Germinal center (tissue), 1 donor: Measurements from ENCODE around the gene DBH.
"Not testable (repeated sequence)": the region's sequence is repeated elsewhere in the genome, so short reads cannot be mapped to it uniquely, and the experiment has no call there.

Experiments
- DNase-seq: peaks from one replicate; pipeline ENCODE4 v3.0.0; 2012; ENCODE audit warnings: mixed read lengths, low spot score

DBH gene

DNA sequence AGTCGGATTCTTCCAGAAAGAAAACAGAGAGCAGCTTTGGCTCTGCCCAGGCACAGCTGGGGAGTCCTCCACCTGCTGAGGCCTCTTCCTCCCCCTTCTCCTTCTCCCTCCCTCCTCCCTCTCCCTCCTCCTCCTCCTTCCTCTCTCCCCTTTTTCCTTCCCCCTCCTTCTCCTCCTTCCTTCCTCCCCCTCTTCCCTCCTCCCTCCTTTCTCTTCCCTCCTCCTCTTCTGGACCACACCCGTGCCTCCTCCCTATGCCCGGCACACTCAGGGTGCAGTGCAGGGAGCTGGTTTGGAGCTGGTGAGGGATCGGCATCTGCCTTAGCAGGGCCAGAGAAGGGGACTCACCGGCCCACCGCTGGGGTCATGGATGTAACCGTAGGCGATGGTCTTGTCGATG, 30.2 kb downstream of the DBH start:
- no peak for DNase-seq

DNA sequence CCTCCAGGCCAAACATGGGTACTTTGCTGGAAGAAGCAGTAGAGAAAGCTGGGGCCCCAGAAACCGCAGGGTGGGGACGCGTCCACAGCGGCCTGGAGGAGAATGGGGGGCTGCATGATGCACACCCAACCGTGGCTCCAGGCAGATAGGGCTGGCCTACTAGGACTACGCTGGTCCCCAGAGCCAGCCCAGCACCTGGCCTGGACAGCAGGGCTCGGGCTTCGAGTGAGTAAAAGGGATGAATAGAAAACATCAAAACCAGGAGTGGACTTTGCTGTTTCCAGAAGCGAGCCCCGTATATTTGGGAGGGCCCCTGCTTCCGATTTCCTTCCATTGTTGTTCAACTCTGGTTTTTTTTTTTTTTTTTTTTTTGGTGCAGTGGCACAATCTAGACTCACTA, 30.7 kb downstream of the DBH start:
- DNase-seq = no peak

DNA sequence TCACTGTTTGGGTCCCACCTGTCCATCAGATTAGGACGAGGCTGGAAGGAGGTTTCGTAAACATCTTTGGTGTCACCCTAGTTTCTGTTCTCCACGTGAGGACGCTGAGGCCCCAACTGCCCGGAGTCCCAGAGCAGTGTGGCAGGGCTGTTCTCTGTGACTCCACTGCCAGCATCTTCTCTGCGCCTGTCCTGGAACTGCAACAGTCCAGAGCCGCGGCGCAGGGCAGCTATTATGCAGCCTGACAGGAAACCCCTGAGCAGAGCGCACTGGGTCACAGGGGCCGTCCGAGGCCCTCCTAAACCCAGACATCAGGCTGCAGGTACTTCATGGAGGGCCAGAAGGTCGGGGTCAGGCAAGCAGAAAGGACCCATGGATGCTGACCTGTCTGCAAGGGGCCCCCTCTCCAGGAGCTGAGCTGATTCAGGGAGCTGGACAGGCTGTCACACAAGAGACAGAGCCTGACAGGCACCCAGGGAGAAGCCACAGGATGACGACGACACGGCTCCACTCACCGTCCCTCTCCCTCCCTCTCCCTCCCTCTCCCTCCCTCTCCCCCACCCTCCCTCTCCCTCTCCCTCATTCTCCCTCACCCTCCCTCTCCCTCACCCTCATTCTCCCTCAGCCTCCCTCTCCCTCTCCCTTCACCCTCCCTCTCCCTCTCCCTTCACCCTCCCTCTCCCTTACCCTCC, 31.7 kb downstream of the DBH start:
- no peak for DNase-seq

DNA sequence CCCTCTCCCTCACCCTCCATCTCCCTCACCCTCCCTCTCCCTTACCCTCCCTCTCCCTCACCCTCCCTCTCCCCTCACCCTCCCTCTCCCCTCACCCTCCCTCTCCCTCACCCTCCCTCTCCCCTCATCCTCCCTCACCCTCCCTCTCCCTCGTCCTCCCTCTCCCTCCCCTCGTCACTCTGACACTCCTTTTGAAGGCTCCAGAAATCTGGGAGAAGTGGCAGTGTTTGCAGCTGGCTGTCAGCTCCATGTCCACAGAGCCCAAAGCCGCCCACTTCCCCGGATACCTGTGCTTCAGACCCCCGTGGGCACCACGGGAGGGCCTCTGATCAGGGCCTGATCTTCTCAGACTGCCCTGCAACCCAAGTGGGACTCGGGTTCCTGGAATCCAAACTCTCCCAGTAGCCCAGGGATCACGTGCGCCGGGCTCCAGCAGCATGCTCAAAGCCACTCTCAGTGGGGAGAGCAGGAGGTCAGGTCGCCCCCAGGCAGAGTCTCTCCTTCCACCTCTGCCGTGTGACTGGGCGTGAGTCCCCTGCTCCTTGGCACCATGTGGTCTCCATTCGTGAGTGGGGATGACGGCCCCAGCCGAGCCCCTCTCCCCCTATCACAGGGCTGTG, 33.1 kb downstream of the DBH start:
- DNase-seq = no peak

DNA sequence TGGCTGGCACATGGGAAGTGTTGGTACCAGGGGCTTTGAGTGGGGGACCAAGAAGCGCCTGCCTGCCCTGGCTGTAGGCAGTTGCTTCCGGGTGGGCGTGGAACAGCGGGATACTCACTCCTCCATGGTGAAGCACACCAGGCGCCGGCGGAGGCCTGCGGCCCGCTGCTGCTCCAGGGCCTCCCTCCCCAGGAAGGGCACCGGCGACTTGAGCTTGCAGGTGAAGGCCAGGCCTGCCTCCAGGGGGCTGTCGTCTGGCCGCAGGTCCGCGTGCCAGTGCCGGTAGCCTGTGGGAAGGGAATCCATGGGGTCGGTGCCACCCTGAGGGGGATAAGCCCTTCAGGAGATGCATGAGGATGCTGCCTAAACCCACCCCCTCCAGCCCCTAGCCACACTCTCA, 34.3 kb downstream of the DBH start:
- DNase-seq = no peak

DNA sequence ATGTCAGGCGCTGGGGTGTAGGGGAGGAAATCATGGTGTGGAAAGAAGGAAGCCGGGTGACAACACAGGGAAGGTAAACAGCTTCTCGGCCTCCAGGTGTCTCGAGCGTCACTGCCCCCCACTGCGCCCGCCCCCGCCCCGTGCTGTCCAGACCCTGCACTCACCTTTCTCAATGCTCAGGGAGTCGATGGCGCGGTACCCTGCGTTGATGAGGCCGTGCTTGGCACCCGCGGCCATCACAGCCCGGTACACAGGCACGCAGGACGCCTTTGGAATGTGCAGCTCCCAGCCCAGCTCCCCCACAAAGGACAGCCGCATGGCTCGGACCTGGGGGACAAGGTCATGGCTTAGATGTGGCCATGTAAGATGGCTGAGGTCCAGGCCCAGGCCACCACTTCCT, 35.2 kb downstream of the DBH start:
- DNase-seq = no peak

DNA sequence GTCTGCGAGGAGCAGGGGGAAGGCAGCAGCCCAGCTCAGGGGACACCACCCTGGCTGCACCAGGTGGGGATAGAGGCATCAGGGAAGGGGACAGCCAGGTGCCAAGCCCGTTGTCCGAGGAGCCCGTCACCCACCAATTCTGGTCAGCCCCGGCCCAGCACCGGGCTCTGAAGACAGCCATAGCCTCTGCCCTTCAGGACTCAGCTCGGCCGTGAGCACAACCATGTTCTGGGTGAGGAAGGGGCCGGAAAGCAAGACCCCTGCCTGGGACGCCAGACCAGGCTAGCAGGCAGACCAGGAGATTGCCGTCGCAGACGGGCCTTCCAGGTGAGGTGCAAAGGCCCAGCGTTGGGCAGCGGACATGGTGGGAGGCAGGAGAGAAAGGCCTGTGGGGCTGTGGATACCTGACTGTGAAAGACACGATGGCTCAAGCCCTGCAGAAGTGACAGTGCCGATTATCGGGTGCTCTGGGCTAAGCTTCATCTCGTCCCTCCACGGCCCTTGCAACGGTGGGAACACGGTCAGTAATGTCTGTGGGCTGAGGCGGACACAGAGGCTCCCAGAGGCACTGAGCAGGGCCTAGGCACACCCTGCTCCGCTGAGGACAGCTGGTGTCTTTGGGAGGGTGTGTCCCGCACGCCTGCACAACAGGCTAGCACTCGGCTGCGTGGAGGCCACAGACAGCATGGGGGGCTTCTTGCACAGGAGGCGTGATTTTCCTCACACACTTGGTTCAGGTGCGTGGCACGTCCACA, 36.5 kb downstream of the DBH start:
- DNase-seq = no peak

DNA sequence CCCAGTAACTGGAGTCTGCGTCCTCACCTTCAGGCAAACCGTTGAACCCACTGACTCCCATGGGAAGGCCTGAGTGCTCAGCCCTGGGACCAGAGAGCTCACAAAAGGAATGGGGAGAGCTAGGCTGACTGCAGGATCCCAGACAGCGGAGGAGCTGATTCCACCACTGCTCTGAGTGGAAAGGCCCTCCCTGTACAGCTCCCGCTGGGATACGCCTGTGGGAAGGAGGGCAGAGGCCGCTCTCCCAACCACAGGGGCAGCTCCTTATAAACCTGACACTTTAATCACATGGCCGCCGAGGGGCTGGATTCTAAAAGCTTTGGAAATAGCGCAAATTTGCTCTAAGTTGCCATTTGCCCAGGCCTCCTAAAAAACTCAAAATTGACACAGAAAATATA, 37.1 kb downstream of the DBH start:
- DNase-seq = no peak

DNA sequence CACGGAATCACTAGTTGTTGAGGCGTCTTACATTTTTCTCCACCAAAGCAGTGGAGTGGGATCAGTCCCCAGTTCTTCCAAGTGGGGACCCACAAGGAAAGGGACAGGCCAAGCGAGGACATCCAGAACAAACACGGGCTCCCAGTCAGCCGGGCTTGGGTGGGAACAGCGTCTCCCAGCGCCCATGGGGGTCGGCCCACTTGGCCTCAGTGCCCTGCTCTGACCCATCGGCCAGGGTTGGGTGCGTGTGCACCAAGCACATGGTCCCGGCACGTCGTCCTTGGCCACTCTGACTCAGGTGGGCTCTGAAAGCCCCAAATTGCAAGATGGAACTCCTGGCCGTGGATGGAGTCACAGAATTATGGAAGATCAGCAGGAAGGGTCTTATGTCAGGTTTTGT, 37.9 kb downstream of the DBH start:
- DNase-seq = no peak

DNA sequence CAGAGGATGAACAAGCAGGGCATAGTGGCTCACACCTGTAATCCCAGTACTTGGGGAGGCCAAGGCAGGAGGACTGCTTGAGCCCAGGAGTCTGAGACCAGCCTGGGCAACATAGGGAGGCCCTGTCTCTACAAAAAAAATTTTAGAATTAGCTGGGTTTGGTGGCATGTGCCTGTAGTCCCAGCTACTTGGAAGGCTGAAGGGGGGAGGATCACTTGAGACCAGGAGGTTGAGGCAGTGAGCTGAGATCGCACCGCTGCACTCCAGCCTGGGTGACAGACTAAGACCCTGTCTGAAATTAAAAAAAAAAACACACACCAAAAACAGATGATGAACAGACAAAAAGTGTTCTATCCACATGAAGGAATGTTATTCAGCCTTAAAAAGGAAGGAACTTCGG, 39.6 kb downstream of the DBH start:
- DNase-seq = not testable (repeated sequence)

DNA sequence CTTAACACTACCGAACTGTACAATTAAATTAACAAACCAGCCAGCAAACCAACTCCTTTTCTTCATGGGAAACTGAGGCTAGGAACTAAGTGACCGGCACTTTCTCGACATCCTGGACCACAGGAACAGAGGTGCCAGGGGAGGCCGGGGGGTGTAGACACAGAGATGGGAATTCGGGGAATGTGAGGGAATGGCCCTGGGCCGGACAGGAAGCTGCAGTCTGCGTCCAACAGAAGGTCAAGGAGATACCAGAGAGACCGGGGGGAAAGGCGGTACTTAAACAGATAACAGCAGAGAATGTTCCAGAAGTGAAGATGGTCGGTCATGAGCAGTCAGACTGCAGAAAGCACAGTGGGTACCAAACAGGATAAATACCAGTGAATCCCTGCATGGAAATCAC, 40.3 kb downstream of the DBH start:
- DNase-seq = no peak

DNA sequence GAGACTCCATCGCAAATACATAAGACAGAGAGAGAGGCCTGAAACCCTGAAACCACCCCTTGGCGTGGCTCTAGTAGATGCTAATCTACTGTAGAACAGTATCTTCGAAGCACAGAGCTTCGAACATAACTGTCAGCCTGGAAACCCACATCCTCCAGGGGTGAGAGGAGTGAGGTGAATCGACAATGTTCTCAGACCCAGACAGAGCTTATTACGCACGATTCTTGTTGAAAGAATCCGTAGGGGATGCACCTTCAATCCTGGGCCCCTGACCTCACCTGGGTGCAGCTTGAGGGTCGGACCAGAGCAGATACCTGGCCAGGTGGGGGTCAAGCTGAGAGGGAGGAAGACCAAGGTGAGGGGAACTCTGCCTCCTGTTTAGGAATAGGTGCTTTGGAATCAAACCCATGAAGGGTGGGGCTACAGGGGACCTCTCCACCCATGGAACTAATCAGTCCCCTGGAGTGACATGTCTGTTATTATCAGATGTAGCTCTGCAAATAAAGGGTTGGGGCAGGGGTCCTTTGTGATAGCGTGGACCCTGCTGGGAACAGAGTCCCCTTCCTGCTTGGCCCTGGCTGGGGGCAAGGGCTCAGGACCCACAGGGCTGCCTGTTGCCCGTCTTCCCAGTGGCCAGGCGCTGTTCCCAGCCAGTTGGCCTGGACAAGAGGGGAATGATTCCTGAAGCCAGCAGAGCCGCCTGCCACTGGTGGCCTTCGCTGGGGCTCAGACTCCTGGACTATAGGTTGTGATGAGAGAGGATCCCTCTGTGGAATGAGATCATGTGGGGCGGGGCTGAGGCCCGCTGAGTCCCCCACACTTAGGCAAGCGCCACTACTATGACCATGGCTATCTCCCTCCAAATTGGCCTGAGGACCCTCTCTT, 41.2 kb downstream of the DBH start:
- DNase-seq = no peak

DNA sequence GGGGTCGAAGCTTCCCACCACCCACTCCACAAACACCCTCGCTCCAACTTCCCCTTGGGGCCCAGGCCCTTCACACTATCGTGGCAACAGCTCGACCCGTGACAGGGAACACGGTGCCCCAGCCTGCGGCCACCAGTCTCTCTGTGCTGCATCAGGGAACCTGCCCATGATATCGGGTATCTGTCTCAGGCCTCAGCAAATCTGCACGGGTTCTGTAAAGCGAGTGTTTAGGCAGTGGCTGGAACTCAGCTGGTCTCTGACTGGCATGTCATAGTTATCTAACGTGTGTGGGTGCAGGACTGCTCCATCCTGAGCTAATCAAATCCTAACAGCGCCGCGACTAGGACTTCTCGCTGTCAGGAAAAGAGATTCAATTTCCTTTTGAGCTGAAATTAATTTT, 42.9 kb downstream of the DBH start:
- DNase-seq = no peak

DNA sequence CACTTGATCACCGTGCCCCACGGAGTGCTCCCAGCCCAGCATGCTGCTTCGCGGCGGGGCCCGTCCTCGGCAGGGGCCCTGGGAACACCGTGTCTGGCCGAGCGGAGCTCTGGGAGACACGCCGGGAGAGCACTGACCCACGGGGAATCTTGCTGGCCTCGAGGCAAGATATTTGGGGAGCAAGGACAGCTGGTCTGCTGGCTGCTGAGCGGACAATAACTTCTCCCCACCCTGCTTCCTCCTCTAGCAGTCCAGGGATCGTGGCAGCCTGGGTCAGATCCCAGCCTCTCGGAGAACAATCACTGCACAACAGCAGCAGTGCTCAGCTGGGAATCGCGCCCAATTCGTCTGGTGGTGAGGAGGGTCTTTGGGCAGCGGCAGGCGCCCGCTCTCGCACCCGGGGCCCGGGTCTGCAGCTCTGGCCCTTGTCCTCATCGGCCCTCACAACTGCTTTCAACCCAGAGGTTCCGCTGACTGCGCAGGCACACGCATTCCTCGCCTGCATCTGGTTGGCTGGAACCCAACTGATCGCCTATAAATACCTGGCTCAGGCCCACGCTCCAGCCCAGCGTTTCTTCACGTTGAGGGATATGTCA, 43.4 kb downstream of the DBH start:
- DNase-seq = no peak

DNA sequence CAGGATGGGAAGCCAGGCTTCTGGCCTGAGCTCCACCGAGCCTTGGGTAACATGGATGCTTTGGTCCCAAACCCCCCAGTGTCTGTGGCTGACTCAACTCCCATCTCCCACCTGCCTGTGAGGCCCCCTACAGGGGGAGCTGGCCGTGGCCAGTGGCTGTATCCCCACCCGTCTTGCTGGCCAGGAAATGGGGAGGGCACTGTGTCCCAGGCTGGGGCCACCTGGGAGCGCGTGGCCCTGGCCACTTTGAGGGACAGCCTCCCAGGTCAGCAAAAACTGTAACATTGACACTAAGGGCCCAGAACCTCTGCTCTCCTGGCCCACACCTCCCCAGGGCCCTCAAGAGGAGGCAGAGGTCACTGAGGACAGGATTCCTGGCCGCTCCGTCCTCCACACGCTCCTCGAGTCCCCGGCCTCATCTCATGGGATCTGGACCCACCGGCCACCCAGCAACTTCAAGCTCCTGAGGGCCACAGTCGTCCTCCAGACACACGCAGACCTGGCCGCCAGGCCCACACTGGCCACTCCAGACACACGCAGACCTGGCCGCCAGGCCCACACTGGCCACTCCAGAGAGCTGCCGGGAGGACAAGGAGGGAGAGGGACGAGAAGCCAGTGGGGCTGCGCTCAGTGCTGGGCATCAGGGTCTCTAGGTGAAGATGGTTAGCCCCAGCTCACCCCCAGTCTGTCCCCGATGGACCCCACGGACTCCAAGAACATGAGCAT, 44.2 kb downstream of the DBH start:
- DNase-seq = no peak

DNA sequence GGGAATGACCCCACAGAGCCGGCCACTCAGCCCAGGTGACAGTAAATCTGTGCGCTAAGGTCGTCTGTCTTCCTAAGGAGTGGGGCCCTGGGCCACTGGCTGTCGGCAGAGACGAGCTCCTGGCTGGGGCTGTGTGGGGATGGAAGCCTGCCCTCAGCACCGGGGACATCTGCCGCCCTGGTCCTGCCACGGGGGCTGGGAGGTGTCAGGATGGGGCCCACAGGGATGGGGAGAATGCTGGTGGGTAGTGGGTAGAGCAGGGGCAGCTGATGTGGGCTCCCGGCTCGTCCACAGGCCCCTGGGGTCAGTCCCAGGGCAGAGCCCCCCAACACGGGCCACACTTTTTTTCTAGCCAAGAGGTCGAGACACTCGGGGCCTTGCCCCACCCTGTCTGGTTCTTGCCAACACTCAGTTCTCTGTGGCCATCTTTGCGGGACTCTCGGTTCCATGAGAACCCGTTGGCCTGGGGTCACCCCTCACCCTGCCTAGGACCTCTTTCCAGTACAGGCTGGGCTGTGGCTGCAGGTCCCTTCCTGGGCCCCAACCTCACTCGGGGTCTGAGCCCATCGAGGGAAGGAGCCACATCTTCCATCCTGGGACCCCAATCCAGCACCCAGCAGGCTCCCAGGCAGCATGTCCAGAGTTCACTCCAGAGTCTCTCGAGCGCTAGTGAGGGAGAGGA, 45.0 kb downstream of the DBH start:
- no peak for DNase-seq

DNA sequence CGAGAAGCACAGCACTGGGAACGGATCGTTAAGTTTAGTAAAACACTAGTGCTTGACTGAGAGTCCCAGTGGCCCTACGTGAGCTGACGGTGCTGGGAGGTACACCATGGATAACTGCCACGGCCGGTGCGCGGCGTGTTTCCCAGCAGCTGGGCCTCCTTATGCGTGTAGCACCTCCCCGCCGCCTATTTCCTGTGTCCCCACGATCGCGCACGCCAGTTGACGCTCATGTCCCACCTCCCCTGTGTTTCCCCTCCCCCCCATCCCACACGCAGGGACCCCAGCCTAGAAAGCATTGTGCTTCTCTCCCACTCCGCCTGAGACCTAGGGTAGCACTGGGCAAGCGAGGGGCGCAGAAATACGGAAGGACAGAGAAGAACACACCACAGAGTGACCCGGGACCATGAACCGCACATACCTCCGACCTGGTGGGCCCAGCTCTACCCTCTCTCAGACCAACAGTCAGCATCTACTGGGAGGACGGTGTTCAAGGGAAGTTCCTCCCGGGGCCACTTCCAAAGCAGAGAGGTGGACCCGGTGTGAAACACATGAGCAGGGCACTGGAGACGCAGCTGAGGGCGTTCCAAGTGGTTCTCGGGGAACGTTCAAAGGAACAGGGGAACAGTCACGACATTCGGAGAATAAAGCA, 45.6 kb downstream of the DBH start:
- no peak for DNase-seq

DNA sequence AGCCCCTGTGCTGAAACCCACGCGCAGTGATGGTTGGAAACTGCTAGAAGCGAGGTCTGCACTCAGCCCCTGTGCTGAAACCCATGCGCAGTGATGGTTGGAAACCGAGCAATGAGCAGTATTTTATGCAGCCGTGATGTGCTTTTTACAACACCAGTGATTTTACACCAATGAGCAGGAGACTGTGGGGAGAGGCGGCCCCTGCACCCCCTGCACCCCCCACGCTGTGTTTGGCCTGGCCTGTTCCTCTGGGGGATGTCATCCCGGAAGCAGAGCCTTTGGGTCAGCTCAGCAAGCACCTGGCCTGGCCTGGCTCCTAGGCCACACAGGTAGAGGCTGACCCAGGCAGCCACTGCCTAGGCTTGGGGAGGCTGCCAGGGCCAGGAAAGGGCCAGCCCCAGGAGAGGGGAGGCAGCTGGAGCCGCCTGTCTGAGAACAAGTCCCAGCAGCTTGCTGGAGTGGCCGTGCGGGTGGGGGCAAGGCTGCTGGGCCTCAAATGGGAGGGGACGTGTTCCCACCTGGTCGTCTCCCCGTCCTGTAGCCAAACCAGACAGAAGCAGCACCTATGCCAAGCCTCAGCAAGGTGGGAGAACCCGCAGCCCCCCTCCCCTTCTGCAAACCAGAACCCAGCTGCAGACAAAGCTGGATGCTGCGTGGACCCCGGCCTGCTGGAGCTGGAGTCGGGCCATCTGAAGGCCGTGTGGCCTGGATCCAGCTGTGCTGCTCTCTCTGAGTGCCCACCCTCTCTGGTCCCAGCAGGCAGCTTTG, 46.8 kb downstream of the DBH start:
- DNase-seq = no peak

DNA sequence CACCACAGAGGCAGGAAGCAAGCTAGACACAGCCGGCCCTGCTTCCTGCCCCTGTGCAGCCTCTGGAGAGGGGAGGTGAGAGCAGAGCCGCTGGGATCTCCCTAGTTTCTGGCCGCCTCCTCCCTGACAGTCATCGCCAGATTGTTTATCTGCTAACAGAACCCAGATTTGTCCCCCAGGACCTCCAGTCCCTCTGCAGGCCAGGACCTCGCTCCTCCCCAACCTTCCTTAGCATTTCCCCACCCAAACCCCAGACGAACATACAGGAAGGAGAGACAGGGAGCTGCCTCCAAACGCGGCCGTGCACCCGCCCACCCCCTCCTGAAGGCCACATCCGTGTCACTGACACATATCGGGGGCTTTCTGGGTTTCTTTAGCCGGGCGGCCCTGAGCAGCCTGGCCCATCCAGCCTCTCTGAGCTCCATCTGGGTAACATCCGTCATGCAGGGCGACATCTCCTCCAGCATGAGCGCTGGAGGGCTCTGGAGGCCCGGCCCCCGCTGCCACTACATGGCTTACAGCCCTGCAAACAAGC, 47.5 kb downstream of the DBH start:
- DNase-seq = no peak
